Measurements from ENCODE around the gene LSM11. TPM values are rescaled to one million over a fixed set of nuclear protein-coding genes. Genes with fewer than 3 reads are reported as not detected.
A peak's percentile ranks its signal among the peaks of the same experiment; 100 is the strongest.

Gene LSM11
- total and polyA plus RNA-seq, 5 donors from 2014 or later: 0.22 to 1.6 (median 0.84) TPM

- H3K4me3 Mint-ChIP-seq: no peak overlapping the region
- Histone ChIP-seq H3K4me3 (ENCODE audit: low read depth, low read length) (no peak overlapping the region), H3K27me3 (ENCODE audit: control insufficient read depth, insufficient read depth, low read length) (no peaks in the 10 kb centered on the region), H3K27ac (ENCODE audit: insufficient read depth, low read length, poor library complexity, severe bottlenecking) (no peak overlapping the region), H3K9me3 (ENCODE audit: control insufficient read depth in 2 of 2, low read length in 2 of 2) (no peaks in the 10 kb centered on the region), H3K36me3 (ENCODE audit: control insufficient read depth, insufficient read depth, low read length) (no peaks in the 10 kb centered on the region), H3K4me1 (ENCODE audit: control insufficient read depth, insufficient read depth, low read length, poor library complexity, severe bottlenecking) (no peaks in the 10 kb centered on the region)
- H3K9me3 Mint-ChIP-seq: no peaks in the 10 kb centered on the region
- DNase-seq (no peak), ATAC-seq (ENCODE audit: low read depth in 2 of 2) (no peak)
- no peaks in the 10 kb centered on the region for H3K36me3 Mint-ChIP-seq
- H3K27ac Mint-ChIP-seq: no peak overlapping the region
- peaks cover 7% of the 10 kb centered on the region for H3K27me3 Mint-ChIP-seq
- peaks cover 0 to 3% (median 2%) of the 10 kb centered on the region in 4 donors for H3K4me1 Mint-ChIP-seq
Measured at GRCh38 chr5:157778121-157778805, 34.8 kb downstream of the LSM11 start.

DNA sequence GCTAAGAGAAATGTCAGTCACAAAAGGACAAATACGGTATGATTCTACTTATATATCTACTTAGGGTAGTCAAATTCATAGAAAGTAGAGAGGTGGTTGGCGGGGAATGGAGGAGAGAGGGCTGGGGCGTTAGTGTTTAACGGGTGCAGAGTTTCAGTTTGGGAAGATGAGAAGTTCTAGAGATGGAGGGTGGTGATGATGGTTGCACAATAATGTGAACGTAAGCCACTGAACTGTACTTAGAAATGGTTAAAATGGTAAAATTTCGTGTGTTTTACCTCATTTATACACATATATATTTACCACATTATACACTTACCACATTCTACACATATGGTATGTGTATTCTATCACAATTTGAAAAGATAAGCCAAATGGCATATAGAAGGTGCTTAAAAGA, 35.7 kb downstream of the LSM11 start:
- DNase-seq: no peak
- Mint-ChIP-seq H3K36me3 (no peaks in the 10 kb centered on the region), H3K9me3 (no peaks in the 10 kb centered on the region), H3K27me3 (no peaks in the 10 kb centered on the region), H3K4me3 (no peak overlapping the region), H3K27ac (no peak overlapping the region), H3K4me1 (peaks cover 0 to 3% (median under 1%) of the 10 kb centered on the region in 4 donors)
- Histone ChIP-seq H3K4me1 (ENCODE audit: control insufficient read depth, insufficient read depth, low read length, poor library complexity, severe bottlenecking) (no peaks in the 10 kb centered on the region), H3K36me3 (ENCODE audit: control insufficient read depth, insufficient read depth, low read length) (peaks cover under 1% of the 10 kb centered on the region), H3K9me3 (ENCODE audit: control insufficient read depth in 2 of 2, low read length in 2 of 2) (no peaks in the 10 kb centered on the region), H3K27me3 (ENCODE audit: control insufficient read depth, insufficient read depth, low read length) (no peaks in the 10 kb centered on the region), H3K4me3 (ENCODE audit: low read depth, low read length) (no peak overlapping the region), H3K27ac (ENCODE audit: insufficient read depth, low read length, poor library complexity, severe bottlenecking) (no peak overlapping the region)
- ATAC-seq (ENCODE audit: low read depth in 2 of 2): no peak

GRCh38 chr5:157785801-157786200, 42.3 kb downstream of the LSM11 start:
- H3K27ac Mint-ChIP-seq: no peak overlapping the region
- H3K27ac ChIP-seq (ENCODE audit: insufficient read depth, low read length, poor library complexity, severe bottlenecking): no peak overlapping the region
- no peaks in the 10 kb centered on the region for H3K27me3 Mint-ChIP-seq
- peaks cover 32% of the 10 kb centered on the region for H3K36me3 Mint-ChIP-seq
- H3K9me3 ChIP-seq (ENCODE audit: control insufficient read depth in 2 of 2, low read length in 2 of 2): no peaks in the 10 kb centered on the region
- H3K27me3 ChIP-seq (ENCODE audit: control insufficient read depth, insufficient read depth, low read length): no peaks in the 10 kb centered on the region
- peaks cover 0 to 6% (median 0%) of the 10 kb centered on the region in 4 donors for H3K4me1 Mint-ChIP-seq
- DNase-seq (no peak), ATAC-seq (ENCODE audit: low read depth in 2 of 2) (no peak)
- no peak overlapping the region for H3K4me3 Mint-ChIP-seq
- no peaks in the 10 kb centered on the region for H3K4me1 ChIP-seq (ENCODE audit: control insufficient read depth, insufficient read depth, low read length, poor library complexity, severe bottlenecking)
- H3K4me3 ChIP-seq (ENCODE audit: low read depth, low read length): no peak overlapping the region
- H3K9me3 Mint-ChIP-seq: no peaks in the 10 kb centered on the region
- H3K36me3 ChIP-seq (ENCODE audit: control insufficient read depth, insufficient read depth, low read length): peaks cover 35% of the 10 kb centered on the region

DNA sequence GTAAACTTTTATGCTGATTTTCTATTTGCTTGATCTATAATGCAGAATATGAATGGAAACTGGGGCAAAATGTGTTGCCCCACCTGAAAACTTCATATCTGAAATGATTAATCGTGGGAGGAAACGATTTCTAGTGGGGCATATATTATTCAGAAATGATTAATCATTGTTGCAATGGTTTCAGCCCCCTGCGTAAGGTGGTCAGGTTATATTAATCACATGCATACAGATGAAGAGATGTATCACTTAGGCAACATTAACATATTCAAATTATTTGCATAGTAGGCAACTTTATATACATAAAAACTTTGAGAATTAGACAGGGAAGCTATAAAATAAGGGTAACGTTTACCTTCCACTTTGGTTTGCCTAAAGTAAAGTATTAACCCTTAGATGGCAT, 49.8 kb downstream of the LSM11 start:
- peaks cover 46% of the 10 kb centered on the region for H3K36me3 Mint-ChIP-seq
- no peak overlapping the region for H3K4me3 ChIP-seq (ENCODE audit: low read depth, low read length)
- H3K27me3 ChIP-seq (ENCODE audit: control insufficient read depth, insufficient read depth, low read length): no peaks in the 10 kb centered on the region
- peaks cover 62% of the 10 kb centered on the region for H3K36me3 ChIP-seq (ENCODE audit: control insufficient read depth, insufficient read depth, low read length)
- ATAC-seq (ENCODE audit: low read depth in 2 of 2) (no peak), DNase-seq (no peak)
- peak overlapping the region in 1 of 3 donors; percentile 15 for H3K27ac Mint-ChIP-seq
- H3K27me3 Mint-ChIP-seq: no peaks in the 10 kb centered on the region
- H3K4me1 ChIP-seq (ENCODE audit: control insufficient read depth, insufficient read depth, low read length, poor library complexity, severe bottlenecking): no peaks in the 10 kb centered on the region
- no peak overlapping the region for H3K4me3 Mint-ChIP-seq
- peaks cover 0 to 2% (median 0%) of the 10 kb centered on the region in 7 donors for H3K9me3 Mint-ChIP-seq
- peaks cover 4 to 23% (median 11%) of the 10 kb centered on the region in 4 donors for H3K4me1 Mint-ChIP-seq
- H3K27ac ChIP-seq (ENCODE audit: insufficient read depth, low read length, poor library complexity, severe bottlenecking): no peak overlapping the region
- H3K9me3 ChIP-seq (ENCODE audit: control insufficient read depth in 2 of 2, low read length in 2 of 2): no peaks in the 10 kb centered on the region

DNA sequence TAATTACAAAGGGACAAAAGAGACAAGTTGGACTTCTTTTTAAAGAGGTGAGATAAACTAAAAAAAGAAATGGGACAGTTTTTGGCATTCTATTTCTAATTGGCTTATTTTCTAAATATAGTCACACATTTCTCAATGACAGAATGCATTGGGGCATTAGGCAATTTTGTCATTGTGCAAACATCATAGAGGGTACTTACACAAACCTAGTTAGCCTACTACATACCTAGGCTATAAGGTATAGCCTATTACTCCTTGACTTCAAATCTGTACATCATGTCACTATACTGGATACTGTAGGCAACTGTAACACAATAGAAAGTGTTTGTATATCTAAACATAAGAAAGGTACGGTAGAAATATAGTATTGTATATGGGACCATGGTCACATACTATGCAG, 56.1 kb downstream of the LSM11 start:
- Mint-ChIP-seq H3K36me3 (peaks cover 32% of the 10 kb centered on the region), H3K27me3 (no peaks in the 10 kb centered on the region), H3K9me3 (no peaks in the 10 kb centered on the region), H3K27ac (no peak overlapping the region), H3K4me3 (no peak overlapping the region), H3K4me1 (peaks cover 0 to 12% (median 5%) of the 10 kb centered on the region in 4 donors)
- no peaks in the 10 kb centered on the region for H3K4me1 ChIP-seq (ENCODE audit: control insufficient read depth, insufficient read depth, low read length, poor library complexity, severe bottlenecking)
- no peaks in the 10 kb centered on the region for H3K9me3 ChIP-seq (ENCODE audit: control insufficient read depth in 2 of 2, low read length in 2 of 2)
- DNase-seq (no peak), ATAC-seq (ENCODE audit: low read depth in 2 of 2) (no peak)
- H3K36me3 ChIP-seq (ENCODE audit: control insufficient read depth, insufficient read depth, low read length): peaks cover 39% of the 10 kb centered on the region
- H3K27me3 ChIP-seq (ENCODE audit: control insufficient read depth, insufficient read depth, low read length): no peaks in the 10 kb centered on the region
- H3K27ac ChIP-seq (ENCODE audit: insufficient read depth, low read length, poor library complexity, severe bottlenecking): no peak overlapping the region
- H3K4me3 ChIP-seq (ENCODE audit: low read depth, low read length): no peak overlapping the region

DNA sequence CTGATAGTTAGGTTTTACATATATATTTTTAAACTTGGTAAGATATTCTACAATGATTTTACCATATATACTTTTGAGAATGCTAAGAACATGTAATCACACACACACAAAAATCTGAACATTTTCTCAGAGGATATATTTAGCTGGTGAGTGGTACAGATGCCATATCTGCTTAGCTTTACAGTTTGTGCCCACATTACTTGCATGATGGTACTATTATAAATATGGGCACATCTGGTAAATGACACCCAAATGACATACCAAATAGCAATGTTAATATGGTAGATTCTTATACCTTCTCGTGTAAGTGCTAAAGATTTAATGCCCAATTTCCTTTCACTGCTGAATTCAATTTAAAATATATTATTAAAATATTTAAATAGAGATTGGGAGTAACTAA, 56.6 kb downstream of the LSM11 start:
- H3K9me3 ChIP-seq (ENCODE audit: control insufficient read depth in 2 of 2, low read length in 2 of 2): no peaks in the 10 kb centered on the region
- DNase-seq: no peak
- H3K27me3 Mint-ChIP-seq: no peaks in the 10 kb centered on the region
- H3K27me3 ChIP-seq (ENCODE audit: control insufficient read depth, insufficient read depth, low read length): no peaks in the 10 kb centered on the region
- no peak overlapping the region for H3K27ac ChIP-seq (ENCODE audit: insufficient read depth, low read length, poor library complexity, severe bottlenecking)
- no peak overlapping the region for H3K27ac Mint-ChIP-seq
- H3K4me3 Mint-ChIP-seq: no peak overlapping the region
- H3K36me3 ChIP-seq (ENCODE audit: control insufficient read depth, insufficient read depth, low read length): peaks cover 38% of the 10 kb centered on the region
- no peak for ATAC-seq (ENCODE audit: low read depth in 2 of 2)
- H3K4me1 Mint-ChIP-seq: peaks cover 0 to 9% (median 2%) of the 10 kb centered on the region in 4 donors
- H3K36me3 Mint-ChIP-seq: peaks cover 33% of the 10 kb centered on the region
- H3K9me3 Mint-ChIP-seq: no peaks in the 10 kb centered on the region
- H3K4me1 ChIP-seq (ENCODE audit: control insufficient read depth, insufficient read depth, low read length, poor library complexity, severe bottlenecking): no peaks in the 10 kb centered on the region
- no peak overlapping the region for H3K4me3 ChIP-seq (ENCODE audit: low read depth, low read length)

DNA sequence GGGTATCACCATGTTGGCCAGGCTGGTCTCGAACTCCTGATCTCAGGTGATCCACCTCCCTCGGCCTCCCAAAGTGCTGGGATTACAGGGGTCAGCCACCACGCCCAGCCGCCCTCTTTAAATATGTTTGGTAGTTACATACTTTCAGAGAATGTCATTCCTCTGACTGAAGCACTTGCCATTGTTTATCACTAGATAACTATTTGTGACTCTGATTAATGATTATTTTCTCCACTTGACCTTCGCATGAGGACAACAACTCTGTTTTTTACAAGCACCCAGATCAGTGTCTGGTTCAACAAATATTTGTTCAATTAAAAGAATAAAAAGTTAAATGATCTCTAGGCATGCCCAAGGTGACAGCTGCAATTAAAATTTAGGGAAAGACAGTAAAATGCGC, 59.2 kb downstream of the LSM11 start:
- Mint-ChIP-seq H3K27ac (no peak overlapping the region), H3K36me3 (peaks cover 41% of the 10 kb centered on the region)
- no peak for DNase-seq

DNA sequence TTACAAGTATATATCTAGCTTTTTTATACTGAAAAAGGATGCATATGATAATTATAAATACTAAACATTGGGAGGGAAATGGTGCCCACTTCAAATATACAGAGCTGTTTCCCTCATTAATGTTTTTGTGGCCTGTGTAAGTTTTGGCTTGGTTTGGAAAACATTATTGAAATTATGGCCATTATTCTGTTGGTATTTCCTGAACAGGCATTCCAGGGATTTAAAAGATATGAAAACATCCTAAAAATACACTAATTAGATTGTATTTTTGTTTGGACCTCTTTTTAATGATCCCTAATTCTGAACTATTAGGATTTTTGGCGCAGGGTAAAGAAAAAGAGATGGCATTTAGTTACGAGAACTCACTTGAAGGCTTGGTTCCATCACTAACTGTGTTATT, 64.5 kb downstream of the LSM11 start:
- peaks cover 49% of the 10 kb centered on the region for H3K36me3 Mint-ChIP-seq
- DNase-seq: no peak

More for the DNA sequence above, 59.2 kb downstream of the LSM11 start:
- no peak overlapping the region for H3K27ac ChIP-seq (ENCODE audit: insufficient read depth, low read length, poor library complexity, severe bottlenecking)
- H3K9me3 Mint-ChIP-seq: no peaks in the 10 kb centered on the region
- no peaks in the 10 kb centered on the region for H3K27me3 Mint-ChIP-seq
- H3K4me3 Mint-ChIP-seq: no peak overlapping the region
- peaks cover 46% of the 10 kb centered on the region for H3K36me3 ChIP-seq (ENCODE audit: control insufficient read depth, insufficient read depth, low read length)
- H3K4me3 ChIP-seq (ENCODE audit: low read depth, low read length): no peak overlapping the region
- no peaks in the 10 kb centered on the region for H3K4me1 ChIP-seq (ENCODE audit: control insufficient read depth, insufficient read depth, low read length, poor library complexity, severe bottlenecking)
- H3K27me3 ChIP-seq (ENCODE audit: control insufficient read depth, insufficient read depth, low read length): no peaks in the 10 kb centered on the region
- H3K9me3 ChIP-seq (ENCODE audit: control insufficient read depth in 2 of 2, low read length in 2 of 2): no peaks in the 10 kb centered on the region
- H3K4me1 Mint-ChIP-seq: peaks cover 0 to 8% (median 0%) of the 10 kb centered on the region in 4 donors
- ATAC-seq (ENCODE audit: low read depth in 2 of 2): no peak

More for the DNA sequence above, 64.5 kb downstream of the LSM11 start:
- H3K4me3 Mint-ChIP-seq: no peak overlapping the region
- Histone ChIP-seq H3K36me3 (ENCODE audit: control insufficient read depth, insufficient read depth, low read length) (peaks cover 86% of the 10 kb centered on the region), H3K27ac (ENCODE audit: insufficient read depth, low read length, poor library complexity, severe bottlenecking) (no peak overlapping the region), H3K4me1 (ENCODE audit: control insufficient read depth, insufficient read depth, low read length, poor library complexity, severe bottlenecking) (no peaks in the 10 kb centered on the region), H3K4me3 (ENCODE audit: low read depth, low read length) (no peak overlapping the region), H3K9me3 (ENCODE audit: control insufficient read depth in 2 of 2, low read length in 2 of 2) (no peaks in the 10 kb centered on the region), H3K27me3 (ENCODE audit: control insufficient read depth, insufficient read depth, low read length) (no peaks in the 10 kb centered on the region)
- no peaks in the 10 kb centered on the region for H3K27me3 Mint-ChIP-seq
- H3K4me1 Mint-ChIP-seq: peaks cover 0 to 8% (median 4%) of the 10 kb centered on the region in 4 donors
- no peaks in the 10 kb centered on the region for H3K9me3 Mint-ChIP-seq
- no peak for ATAC-seq (ENCODE audit: low read depth in 2 of 2)
- H3K27ac Mint-ChIP-seq: no peak overlapping the region
